MM.1S (cell line): ENCODE results near the gene AUTS2.

ENCODE experiments used
- DNase-seq: peaks from one replicate; pipeline ENCODE4 v3.0.0-alpha.2; 2015
- H2AFZ ChIP-seq: fragments of 300-600 bp; sonication (generic); 2 replicates; pipeline ENCODE4 v1.6.0; 2016; ENCODE audit warnings: antibody characterized with exemption, low read length
- H3F3A ChIP-seq: fragments of 300-600 bp; sonication (generic); 2 replicates; pipeline ENCODE4 v1.6.1; 2016; ENCODE audit warnings: mild to moderate bottlenecking, antibody characterized with exemption, low read length, moderate library complexity, mixed read lengths; ENCODE audit not compliant: insufficient read depth
- H3K27ac ChIP-seq: fragments of 300-600 bp; sonication (generic); 2 replicates; pipeline ENCODE4 v1.5.1; 2016; ENCODE audit warnings: mild to moderate bottlenecking, low read length
- H3K27me3 ChIP-seq: fragments of 300-600 bp; sonication (generic); replicated peaks from 2 replicates; pipeline ENCODE4 v1.6.0; 2016; ENCODE audit warnings: low read length; ENCODE audit not compliant: insufficient read depth
- H3K36me3 ChIP-seq: fragments of 300-600 bp; sonication (generic); replicated peaks from 2 replicates; pipeline ENCODE4 v1.6.1; 2016; ENCODE audit warnings: mild to moderate bottlenecking, low read length, mixed read lengths; ENCODE audit not compliant: insufficient read depth
- H3K4me1 ChIP-seq: fragments of 300-600 bp; sonication (generic); 2 replicates; pipeline ENCODE4 v1.6.1; 2016; ENCODE audit warnings: low read length, mixed read lengths
- H3K4me2 ChIP-seq: fragments of 300-600 bp; sonication (generic); 2 replicates; pipeline ENCODE4 v1.6.0; 2016; ENCODE audit warnings: low read depth, low read length
- H3K4me3 ChIP-seq: fragments of 300-600 bp; sonication (generic); 2 replicates; pipeline ENCODE4 v1.5.1; 2016; ENCODE audit warnings: low read length, mixed read lengths
- H3K79me2 ChIP-seq: fragments of 300-600 bp; sonication (generic); 2 replicates; pipeline ENCODE4 v1.6.1; 2016; ENCODE audit warnings: mixed run types, low read length, mixed read lengths
- H3K9ac ChIP-seq: fragments of 300-600 bp; sonication (generic); 2 replicates; pipeline ENCODE4 v1.6.1; 2016; ENCODE audit warnings: low read length, mixed read lengths
- H3K9me2 ChIP-seq: fragments of 300-600 bp; sonication (generic); replicated peaks from 2 replicates; pipeline ENCODE4 v1.6.1; 2016; ENCODE audit warnings: mild to moderate bottlenecking, low read length, mixed read lengths; ENCODE audit not compliant: insufficient read depth
- H3K9me3 ChIP-seq: fragments of 300-600 bp; sonication (generic); replicated peaks from 2 replicates; pipeline ENCODE4 v1.6.1; 2016; ENCODE audit warnings: mild to moderate bottlenecking, low read length, mixed read lengths; ENCODE audit not compliant: insufficient read depth
- H4K20me1 ChIP-seq: fragments of 300-600 bp; sonication (generic); 2 replicates; pipeline ENCODE4 v1.6.1; 2016; ENCODE audit warnings: mild to moderate bottlenecking, low read length, moderate library complexity, mixed read lengths; ENCODE audit not compliant: insufficient read depth
- EZH2 ChIP-seq: fragments of 300-600 bp; sonication (generic); optimal IDR thresholded peaks from 2 replicates; pipeline ENCODE3; 2017; ENCODE audit warnings: low read depth, mild to moderate bottlenecking, antibody characterized with exemption, low read length, mixed read lengths
- EZH2phosphoT487 ChIP-seq: fragments of 300-600 bp; sonication (generic); IDR thresholded peaks from 2 replicates; pipeline ENCODE4 v1.6.1; 2018; ENCODE audit warnings: antibody characterized with exemption, low read length

The AUTS2 gene

GRCh38 chr7:70838292-70838907, 1240.1 kb downstream of the AUTS2 start:
- Histone ChIP-seq H3K27ac (no peak overlapping the region), H2AFZ (no peak overlapping the region), H3F3A (no peaks in the 10 kb centered on the region), H3K4me2 (no peak overlapping the region), H3K4me1 (no peaks in the 10 kb centered on the region), H3K36me3 (no peaks in the 10 kb centered on the region), H3K27me3 (no peaks in the 10 kb centered on the region), H3K9me2 (no peaks in the 10 kb centered on the region), H3K9me3 (no peaks in the 10 kb centered on the region), H3K9ac (no peak overlapping the region), H4K20me1 (no peaks in the 10 kb centered on the region), H3K79me2 (no peaks in the 10 kb centered on the region), H3K4me3 (no peak overlapping the region)
- no peak for DNase-seq
- TF ChIP-seq EZH2 (no peak), EZH2phosphoT487 (no peak)
